CD4-positive, alpha-beta T cell treated with Interleukin-4 for 1 hour (primary cell): ENCODE measurements around the gene ELFN2.

Source experiments
- DNase-seq, 2 donors: peaks; one replicate each; pipeline ENCODE4 v3.0.0-alpha.2; 2020 to 2022

ELFN2 gene

DNA sequence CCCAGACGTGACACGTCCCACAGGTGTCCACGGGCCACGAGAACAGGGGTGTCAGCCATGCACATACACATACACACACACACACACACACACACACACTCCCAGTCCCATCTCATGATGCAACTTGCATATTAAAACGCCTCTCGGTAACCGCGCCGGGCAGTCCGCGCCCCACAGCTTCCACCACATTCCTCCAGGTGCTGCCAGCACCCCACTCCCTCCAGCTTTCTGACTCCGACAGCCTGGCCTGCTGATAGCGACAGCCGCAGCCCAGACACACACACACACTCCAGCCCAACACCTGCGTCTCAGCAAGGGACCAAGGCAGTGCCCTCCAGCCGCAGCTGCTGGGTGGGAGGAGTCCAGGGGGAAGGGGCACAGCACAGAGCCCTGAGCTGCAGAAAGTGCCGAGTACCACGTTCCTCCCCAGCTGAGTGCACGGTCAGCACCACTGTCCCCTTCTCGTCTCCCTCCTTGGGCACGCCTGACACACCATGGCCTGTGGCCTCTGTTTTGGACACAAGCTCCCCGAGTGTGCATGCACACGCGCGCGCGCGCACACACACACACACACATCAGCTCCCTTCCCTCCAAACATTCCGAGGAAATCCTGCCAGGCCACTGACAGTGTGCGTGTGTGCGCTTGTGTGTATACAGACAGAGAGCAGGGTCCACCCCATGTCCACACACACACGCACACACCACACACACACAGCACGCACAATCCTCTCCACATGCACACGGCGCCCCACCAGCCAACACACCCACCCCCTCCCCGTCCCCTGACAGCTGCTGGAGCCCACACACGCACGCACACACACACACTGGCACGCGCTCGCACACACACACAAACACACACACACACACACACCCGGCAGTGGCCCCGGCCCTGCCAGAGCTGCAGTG is 1.2 kb downstream of the ELFN2 start:
- no peak for DNase-seq

DNA sequence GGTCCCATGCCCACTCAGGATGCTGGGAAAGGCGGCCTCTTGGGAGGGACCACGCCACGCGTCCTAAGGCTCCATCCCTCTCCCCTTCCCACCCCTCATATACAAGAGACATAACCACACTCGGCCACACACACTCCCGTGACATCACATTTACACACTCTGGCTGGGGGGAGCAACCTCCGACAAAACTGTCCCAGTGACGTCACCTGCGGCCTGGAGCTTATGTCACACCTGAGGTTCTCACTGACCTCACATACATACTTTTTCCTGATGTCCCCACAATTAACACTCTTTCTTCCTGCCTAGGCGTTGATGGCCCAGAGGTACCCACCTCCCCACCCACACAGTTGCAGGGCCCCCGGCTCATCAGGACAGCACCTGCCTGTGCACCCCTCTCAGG is 1.9 kb downstream of the ELFN2 start:
- DNase-seq = no peak

DNA sequence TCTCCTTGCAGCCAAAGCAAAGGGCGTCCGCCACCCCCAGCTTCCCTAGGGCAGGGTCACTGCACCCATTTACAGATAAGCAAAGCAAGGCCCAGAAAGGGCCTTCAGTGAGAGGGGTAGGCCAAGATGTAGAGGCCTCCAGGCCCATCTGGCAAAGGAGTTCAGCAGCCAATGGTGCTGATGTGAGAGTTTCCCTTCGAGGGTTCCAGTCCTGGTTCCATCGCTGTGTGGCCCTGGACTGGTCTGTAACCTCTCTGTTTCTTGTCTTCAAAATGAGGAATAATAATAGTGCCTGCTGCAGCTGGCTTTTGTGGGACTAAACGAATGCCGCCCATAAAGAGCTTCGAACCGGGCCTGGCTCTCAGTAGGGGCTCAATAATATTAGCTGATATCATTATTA is 4.0 kb downstream of the ELFN2 start:
- DNase-seq = no peak

DNA sequence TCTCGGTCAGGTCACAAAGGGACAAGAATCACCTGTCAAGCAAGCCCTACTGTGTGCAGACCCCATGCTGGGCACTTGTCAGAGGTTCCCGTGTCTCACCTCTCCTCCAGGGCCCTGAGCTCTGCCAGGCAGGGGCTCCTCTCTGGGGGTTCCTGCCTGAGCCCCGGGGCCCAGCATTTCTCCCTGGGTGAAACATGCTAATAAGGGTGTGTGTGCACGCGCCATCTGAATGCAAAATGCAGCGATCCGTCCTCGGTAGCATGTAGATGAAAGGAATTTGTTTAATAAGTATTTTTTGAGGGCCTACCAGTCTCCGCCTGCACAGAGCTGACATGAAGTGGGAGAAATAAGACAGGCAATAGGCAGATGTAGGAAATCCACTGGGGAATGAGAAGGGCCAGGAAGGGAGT is 5.8 kb downstream of the ELFN2 start:
- no peak for DNase-seq

GRCh38 chr22:37420686-37421467 is 6.4 kb downstream of the ELFN2 start:
- no peak for DNase-seq

GRCh38 chr22:37419969-37420685 is 7.2 kb downstream of the ELFN2 start:
- no peak for DNase-seq

DNA sequence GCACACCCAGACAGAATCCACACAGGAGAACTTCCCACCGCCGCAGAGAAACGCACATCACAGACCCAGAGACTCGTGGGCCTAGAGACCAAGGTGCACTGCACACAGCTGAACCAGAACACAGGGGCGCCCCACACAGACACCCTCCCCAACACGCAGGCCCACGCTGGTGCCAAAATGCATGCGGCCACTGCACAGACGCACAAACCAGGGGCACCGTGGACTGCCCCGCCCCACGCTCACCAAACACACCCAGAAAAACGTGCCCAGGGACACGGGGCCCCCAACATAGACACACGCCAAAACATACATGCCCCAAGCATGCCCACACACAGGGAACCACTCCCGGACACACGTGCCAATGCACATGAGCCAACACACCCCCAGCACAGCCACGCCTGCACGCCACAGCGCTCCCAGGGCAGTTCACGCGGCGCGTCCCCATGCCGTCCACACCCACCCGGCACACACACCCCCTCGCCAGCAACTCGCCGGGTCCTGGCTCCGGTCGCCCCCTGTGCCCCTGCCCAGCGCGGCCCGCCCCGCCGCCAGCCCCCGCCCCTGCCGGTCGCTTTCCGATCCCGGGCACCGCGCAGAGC is 7.8 kb downstream of the ELFN2 start:
- DNase-seq = no peak

- no peak for DNase-seq
Observed at GRCh38 chr22:37418627-37419369, 8.5 kb downstream of the ELFN2 start.

GRCh38 chr22:37417677-37418348 is 9.5 kb downstream of the ELFN2 start:
- DNase-seq = no peak

DNA sequence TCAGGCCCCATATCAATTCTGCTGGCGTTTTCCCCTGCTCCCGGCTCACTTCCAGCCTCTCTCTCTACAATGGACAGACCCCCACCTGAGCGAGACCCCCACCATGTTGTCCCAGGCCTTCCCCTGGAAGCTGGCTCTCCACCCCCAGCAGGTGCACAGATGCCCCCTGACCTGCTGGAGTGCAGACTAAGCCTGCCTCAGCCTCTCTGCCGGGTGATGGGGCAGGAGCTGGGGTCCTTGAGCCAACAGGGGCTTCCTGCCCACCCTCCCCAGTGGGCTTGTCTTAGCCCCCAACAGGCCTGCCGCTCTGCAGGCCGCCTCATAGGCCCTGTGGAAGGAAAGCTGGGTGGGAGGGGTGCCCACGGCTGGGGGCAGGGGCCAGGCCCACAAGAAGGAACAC is 10.0 kb downstream of the ELFN2 start:
- DNase-seq = no peak

- peak; percentile 25 to 41 for DNase-seq
Observed at GRCh38 chr22:37416827-37417226, 10.5 kb downstream of the ELFN2 start.

GRCh38 chr22:37416389-37416788 is 10.9 kb downstream of the ELFN2 start:
- DNase-seq = no peak

DNA sequence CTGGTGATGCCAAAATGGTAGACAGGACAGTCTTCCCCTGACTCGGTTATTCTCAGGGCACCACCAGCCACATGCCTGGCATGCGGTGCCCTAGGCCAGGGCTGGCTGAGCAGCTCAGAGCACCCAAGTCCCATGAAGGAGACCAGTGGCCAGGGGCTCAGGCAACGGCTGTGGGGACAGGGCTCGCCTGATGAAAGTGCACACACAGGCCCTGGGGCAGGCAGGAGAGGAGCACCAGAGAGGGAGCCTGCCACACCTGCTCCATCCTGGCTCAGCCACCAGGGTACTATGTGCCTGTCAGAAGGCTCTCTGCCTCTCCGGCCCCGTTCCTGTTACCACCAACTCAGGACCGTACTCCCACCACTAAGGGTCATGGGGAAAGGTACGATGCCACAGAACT is 12.1 kb downstream of the ELFN2 start:
- no peak for DNase-seq

- DNase-seq = no peak
Observed at GRCh38 chr22:37414288-37414687, 13.0 kb downstream of the ELFN2 start.

- DNase-seq = no peak
Observed at GRCh38 chr22:37413546-37413945, 13.7 kb downstream of the ELFN2 start.

DNA sequence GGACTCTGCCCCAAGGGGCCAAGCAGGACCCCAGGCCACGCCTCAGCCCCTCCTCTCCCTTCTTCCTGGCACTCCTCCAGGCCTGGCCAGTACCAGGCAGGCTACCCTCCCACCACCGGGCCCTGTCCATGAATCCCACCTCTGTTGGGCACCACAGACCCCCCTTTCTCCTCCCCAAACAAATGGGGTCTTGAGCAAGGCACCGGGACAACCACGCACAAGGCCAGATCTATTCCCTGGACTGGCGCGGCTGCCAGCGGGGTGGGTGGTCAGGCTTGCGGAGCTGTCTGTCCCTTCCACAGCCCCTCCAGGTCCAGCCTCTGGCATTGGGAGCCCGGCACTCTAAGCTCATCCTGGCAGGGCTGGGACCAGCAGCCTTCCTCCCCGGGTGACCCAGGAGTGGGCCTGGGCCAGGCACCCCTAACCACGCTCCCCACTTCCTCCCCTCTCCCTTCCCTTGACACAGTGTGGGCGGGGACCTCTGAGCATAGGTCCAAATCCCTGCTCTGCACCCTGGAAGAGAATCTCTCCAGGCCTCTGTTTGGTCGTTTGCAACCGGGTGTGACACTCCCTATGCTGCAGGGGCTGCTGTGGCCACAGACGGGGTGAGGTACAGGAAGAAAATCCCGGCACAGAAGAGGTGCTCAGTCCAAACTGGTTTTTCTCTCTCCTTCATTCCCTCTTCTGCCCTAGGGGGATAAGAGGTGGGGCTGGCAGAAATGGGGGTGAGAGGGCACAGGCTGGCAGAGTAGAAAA is 14.6 kb downstream of the ELFN2 start:
- DNase-seq = no peak

DNA sequence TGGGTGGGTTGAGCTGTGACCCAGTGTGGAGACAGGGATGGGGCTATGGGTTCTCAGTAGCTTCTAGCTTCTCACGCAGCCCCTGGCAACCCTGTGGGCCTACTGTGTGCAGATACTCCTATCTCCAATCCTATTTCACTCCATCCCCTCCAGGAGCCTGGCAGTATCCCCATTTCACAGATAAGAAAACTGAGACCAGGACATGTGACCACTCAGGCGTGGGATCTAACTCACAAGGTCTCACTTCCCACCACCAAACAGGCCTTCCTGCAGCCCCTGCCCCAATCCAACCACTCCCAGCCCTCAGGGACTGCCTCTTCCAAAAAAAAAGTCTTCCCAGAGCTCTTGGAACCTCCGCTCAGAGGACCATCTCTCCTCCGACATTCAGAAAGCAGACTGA is 15.6 kb downstream of the ELFN2 start:
- no peak for DNase-seq

DNA sequence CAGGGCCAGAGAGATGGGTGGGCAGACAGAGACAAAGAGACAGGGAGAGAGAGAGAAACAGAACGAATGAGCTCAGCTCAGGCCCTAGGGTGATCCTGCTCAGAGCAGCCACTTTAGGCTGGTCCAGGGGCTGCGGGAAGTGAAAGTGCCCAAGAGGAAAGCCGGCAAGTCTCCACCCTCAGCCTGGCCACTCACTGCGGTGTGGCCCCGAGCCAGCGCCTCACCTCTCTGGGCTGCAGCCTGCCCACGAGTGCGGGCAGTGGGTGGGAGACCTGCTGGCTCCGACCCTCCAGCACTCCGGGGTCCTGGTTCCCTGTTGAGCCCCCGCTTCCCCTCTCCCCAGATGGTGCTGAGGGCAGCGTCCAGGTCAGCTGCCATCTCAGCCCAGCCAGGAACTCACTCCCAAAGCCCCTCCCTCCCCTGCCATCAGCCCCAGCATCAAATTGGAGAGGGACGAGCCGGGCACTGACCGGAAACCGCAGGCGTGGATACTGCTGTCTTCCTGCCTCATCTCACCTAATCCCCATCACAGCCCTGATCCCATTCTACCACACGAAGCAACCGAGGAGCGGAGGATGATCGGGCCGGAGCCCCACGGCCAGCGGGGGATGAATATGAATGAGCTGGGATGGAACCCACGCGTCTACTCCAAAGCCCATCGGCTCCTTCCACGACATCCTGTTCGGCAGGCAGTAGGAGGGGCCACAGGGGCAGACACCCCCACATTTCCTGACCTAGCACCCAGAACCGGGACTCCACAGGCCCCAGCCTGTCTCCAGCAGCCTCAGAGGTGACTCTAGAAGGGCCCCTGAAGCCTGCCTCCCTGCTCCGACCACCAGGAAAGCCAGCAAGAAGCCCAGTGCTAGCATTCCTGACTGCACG is 16.9 kb downstream of the ELFN2 start:
- peak in 1 of 2 donors; percentile 37 for DNase-seq

DNA sequence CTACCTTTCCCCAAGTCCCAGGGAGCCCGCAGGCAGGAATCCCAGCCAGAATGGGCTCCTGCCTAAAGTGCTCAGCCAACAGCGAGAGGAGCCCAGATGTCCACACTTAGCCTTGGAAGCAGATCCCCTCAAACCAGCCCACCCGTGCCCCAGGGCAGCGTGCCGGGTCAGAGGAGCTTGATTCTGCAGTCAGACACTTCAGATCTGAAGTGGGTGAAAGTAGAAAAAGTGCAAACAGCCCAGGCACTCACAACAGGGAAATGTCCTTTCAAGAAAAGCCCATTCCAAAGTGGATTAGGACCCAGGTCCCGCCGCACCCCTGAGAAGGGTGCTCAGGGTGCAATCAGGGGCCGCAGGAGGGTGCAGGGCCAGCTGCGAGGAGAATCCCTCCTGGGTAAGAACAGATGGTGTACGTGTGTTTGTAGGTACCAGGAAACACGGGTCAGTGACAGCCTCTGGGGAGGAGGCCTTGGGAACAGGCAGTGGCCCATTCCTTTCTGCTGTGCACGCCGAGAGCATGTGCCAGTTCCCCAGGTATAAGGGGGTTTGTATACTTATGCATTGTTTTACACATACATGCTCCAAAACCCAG is 17.7 kb downstream of the ELFN2 start:
- DNase-seq = no peak
